GM19351 (cell line): Measurements from ENCODE around the gene WWC1.

Experiments used
- ATAC-seq: cut with Tn5 transposase; IDR thresholded peaks from one replicate; pipeline ENCODE4 v1.9.1; 2021; ENCODE audit warnings: mild to moderate bottlenecking, moderate library complexity; ENCODE audit not compliant: unreplicated experiment

The WWC1 gene

DNA sequence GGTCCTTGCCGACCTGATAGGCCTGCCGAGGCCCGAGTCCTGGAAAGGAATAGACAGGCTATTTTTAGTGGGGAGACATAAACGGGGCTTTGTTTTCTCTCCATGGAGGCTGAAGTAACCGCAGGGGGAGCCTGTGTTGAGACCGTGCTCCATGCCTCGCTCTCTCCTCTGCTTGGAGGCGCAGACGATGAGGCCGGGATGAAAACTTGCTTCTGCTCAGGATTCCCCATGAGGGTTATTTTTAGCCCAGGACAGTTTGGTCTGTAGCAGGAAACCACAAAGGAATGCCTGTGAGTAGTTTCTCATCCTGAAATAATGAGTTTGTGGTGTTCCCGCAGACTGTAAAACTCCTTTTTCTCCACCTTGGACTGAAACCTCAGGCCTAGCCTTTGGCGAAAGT, 112.9 kb downstream of the WWC1 start:
- no peak for ATAC-seq

DNA sequence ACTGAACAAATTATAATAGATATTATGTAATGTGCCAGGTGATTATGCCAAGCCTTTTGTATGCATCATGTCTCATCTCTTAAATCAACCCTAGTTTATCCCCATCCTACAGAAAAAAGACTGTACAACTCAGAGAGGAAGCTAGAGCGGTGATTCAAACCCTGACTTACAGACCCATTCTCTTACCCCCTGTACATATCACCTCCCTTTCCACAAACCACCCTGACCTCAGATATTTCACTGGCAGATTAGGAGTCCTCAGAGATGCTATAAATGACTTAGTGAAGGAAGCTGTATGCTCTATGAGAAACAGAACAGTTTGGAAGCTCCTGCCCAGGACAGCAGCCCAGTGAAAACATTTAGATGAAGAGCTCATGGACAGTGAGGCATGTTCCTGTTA, 115.8 kb downstream of the WWC1 start:
- no peak for ATAC-seq

DNA sequence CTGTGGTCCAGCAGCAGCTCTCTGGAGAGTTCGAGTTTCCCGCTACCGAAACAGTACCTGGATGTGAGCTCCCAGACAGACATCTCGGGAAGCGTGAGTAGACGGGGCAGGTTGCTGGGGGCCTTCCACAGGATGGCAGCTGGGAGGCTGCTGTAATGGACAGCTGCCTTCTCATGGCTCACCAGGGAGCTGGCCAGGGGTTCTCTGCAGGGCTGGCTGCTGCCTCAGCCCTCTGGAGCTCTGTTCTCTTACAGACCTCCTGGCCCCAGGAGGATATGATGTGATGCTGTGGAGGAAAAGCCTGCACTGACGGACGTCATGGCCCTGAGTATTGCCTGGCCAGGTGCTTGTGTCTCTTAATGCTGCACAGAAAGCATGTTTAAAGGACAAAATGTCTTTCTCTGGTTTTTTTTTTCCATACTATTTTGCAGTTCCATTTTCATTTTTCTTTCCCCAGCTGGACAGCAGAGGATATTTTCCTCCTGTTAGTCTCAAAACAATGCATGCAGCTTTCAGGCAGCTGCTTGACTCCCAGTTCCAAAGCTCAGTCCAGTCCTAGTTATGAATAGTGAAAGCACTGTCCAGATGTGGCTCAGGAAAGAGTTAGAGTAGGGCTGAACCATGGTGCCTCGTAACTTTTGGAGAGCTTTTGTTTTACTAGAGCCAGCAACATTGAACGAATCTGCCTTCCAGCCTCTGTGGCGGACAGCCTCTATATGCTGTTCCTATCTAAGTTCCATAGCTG, 117.3 kb downstream of the WWC1 start:
- ATAC-seq = no peak

DNA sequence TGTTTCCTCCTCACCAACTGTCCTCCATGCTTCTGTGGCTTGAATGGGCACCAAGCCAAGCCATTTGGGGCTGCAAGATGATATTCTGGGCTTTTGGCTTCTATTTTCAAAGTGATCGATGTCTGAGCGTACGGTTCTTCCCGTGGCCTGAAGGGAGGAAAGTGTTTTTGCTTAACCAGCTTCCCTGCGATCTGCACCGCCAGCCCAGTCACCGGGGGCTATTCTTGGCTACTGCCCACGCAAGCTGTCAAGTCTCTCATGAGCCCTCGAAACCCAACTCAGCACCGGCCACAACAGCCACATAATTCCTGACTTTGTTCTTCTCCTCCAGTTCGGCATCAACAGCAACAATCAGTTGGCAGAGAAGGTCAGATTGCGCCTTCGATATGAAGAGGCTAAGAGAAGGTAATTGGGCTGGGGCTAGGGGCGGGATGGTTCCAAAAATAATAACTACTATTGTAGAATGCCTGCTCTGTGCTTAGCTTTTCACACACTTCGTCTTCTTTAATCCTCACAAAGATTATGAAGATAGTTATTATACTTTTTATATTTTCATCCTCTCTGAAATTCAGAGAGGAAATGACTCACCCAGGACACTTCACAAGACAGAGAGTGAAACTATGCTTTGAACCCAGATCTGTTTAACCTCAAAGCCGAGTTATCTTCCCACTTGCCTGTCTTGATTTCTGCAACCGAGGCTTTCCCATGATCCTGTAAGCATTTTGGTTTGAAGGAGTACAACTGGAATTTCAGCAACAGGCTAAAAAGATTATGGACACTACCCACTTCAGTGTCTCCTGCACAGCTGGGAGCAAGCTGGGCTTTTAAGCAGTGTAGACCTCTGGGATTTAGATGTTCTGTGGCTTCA, 118.4 kb downstream of the WWC1 start:
- ATAC-seq = peak; percentile 81

DNA sequence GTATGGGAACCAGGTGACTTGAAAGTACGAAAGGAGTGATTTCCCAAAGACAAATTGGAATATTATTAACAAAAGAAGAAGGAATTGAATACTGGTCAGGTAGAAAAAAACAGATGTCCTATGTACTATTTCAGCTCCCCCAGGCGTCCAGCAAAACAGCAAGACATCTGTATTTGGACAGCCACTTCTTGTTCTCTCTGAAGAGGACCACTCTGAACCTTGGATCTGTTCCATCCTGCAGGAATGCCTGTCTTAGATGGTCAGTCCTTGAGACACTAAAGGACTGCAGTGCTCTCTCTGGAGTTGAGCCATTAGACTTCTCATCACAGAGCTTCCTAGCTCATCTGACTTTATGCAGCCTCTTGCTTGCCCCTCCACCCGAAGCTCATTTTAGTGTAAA, 120.4 kb downstream of the WWC1 start:
- no peak for ATAC-seq

DNA sequence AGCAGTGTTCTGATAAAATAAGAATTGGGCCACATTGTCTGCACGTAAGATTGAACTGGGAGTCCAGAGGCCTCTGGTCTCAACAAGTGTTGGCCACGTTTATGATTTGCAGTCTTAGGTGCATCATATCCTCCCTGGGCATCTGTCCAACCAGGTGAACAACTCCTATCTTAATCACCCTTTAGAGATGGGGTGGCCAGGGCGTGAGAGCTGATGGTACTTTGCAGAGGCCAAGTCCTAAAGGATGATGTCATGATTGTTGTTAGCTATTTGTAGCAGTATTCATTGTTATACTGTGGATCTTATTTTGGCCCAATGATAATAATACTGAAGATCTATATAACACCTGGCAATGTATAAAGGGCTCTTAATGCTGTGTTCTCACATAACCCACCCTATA, 121.6 kb downstream of the WWC1 start:
- no peak for ATAC-seq

DNA sequence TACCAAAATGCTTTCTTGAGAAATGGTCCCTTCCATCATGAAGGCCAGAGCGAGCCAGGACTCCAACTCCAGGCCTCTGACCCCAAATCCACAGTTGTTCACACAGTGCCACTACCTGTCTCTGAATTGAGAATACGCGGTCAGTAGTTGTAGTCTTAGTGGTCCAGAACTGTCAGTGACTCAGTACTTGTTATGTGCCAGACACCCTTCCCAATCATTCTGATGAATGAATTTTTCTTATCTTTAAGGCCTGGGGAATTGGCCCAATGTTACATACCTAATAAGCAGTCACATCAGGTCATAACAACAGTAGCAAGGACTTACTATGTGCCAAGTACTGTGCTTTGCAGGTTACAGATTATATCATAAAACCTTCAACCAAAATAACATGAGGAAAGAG, 122.2 kb downstream of the WWC1 start:
- ATAC-seq = no peak

DNA sequence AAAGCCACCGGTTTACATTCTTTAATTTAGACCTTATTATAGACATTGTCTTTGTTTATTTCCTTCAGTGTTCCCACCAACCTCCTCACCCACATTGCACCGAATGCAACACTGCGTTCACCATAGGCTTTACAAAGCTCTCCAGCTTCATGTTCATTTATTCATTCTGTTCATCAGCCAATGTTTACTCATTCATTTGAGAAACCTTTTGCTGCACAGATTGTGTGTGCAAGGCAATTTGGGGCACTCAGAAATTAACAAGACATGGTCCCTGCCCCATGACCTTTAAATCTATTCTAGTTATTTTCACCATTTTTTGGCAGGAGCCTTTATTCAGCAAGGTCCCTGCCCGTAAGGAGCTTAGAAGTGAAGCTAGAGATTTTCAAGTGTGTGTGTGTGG, 124.0 kb downstream of the WWC1 start:
- ATAC-seq = no peak

DNA sequence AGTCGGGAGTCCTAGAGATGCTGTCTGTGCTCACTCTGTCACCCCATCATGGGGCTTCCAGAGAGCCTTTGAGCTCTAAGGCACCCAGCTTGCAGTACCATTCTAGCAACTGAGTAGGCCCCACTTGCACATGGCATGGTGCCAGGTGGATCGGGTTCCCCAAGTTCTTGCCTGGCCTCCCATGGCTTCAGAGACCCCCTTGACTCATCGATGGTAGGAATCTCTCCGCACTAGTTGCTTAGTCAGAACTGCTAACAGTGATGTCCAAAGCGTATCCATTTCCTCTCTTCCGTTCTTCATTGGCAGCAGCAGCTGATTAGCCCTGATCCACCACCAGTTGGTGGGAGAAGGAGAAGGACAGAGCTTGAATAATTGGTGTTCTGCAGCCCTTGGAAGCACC, 124.5 kb downstream of the WWC1 start:
- ATAC-seq = no peak

DNA sequence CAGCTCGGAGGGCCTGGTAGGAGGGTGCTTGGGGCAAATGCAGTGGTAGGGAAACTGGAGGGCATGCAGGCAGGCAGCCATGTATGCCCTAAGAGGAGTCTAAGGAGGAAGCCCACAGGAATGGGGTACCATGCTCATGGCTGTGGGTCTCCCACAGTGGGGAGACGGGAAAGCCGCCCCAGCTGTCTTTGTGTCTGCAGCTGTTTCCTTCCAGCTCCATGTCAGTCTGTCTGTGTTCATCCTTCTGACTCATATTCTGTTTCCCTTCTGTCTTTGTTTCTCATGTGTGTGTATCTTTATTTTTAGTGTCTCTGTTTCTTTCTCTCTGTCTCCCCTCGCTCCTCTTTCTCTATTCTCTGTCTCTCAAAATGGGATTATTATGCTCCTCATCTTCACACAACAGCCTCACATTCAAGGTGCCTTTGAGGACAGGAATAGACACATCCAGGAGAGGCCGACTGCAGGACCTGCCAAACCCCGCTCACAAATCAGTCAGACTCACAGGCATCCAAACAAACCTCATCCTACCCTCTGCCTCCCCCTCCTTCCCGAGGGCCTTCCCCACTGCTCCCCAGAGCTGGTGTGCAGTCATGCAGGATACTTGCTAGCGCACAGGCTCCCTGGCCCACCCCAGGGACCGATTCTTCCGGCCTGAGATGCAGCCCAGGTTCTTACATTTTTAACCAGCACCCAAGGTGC, 126.4 kb downstream of the WWC1 start:
- no peak for ATAC-seq

DNA sequence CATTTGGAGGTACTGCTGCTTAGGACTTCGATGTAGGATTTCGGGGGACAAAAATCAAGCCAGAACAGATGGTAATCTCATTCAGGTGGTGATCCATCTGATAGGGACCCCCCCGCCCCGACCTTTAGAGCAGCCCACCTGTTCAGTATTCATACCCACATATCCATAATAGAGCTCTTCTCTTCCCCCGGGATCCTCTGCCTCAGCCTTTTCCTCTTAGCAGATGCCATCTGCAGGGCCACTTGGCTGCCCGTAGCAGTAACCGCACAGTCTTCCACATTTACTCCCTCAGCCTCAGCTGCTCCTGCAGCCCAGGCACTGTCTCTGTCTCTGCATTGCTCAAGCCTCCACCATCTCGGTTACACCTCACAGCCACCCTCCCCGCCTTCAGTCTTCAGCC, 129.0 kb downstream of the WWC1 start:
- no peak for ATAC-seq

DNA sequence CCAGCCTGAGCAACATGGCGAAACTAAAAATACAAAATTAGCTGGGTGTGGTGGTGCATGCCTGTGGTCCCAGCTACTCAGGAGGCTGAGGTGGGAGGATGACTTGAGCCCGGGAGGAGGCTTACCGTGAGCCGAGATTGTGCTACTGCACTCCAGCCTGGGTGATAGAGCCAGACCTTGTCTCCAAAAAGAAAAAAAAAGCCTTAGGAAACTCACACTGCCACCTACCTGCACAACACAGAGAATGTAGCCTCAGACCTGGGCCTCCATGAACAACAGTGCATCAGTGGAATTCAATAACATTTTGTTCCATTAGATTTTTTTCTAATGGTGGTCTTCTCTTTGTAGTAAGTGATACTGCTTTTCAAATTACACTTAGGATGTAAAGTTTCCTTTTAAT, 131.0 kb downstream of the WWC1 start:
- ATAC-seq = no peak

DNA sequence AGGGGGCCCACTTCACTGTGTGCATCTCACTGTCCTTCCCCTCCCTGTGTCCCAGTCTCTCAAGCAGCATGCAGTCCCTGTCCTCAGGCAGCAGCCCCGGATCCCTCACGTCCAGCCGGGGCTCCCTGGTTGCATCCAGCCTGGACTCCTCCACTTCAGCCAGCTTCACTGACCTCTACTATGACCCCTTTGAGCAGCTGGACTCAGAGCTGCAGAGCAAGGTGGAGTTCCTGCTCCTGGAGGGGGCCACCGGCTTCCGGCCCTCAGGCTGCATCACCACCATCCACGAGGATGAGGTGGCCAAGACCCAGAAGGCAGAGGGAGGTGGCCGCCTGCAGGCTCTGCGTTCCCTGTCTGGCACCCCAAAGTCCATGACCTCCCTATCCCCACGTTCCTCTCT, 132.0 kb downstream of the WWC1 start:
- ATAC-seq = no peak

DNA sequence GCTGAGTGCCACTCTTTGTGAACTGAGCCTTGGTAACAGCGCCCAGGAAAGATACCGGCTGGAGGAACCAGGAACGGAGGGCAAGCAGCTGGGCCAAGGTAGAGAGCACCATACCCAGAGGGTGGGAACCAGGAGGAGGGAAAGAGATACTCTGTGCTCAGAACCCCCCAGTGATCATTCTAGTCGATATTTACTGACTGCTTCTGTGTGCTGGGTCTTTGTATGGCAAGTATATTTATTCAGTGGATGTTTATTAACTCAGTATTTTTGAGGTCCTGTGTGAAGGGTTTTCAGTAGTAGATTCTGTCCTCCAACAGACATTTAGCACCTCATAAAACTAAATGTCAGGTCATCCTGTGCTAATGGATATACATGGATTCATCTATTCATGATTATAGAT, 132.5 kb downstream of the WWC1 start:
- ATAC-seq = no peak

DNA sequence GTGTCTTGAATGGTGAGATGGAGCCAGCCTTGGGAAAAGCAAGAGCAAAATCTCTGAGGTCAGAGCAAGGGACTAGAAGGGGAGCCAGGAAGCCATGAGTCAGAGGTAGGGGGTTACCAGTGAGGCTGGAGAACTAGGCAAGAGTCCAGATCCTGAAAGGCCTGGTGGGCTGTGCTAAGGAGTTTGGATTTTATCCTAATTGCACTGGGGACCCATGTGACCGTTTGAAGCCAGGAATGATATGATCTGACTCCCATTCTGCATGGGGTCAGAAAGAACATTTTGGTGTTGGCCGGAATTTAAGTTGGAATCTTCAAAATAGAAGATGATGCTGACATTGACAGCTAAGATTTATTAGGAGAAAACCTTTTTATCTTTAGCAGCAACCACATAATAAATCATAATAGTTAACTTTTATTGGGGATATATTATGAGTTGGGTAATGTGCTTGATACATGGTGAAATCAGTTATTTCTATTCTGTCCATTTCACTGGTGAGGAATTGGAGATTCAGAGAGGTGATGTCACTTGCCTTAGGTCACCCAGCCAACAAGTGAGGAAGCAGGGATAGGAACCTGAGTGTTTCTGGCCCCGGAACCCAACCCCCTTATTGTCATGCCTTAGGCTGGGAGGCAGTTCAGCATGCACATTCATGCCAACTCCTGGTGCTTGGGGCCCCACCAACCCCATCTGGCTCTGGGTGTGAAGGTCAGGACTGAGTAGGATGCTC, 133.3 kb downstream of the WWC1 start:
- no peak for ATAC-seq

DNA sequence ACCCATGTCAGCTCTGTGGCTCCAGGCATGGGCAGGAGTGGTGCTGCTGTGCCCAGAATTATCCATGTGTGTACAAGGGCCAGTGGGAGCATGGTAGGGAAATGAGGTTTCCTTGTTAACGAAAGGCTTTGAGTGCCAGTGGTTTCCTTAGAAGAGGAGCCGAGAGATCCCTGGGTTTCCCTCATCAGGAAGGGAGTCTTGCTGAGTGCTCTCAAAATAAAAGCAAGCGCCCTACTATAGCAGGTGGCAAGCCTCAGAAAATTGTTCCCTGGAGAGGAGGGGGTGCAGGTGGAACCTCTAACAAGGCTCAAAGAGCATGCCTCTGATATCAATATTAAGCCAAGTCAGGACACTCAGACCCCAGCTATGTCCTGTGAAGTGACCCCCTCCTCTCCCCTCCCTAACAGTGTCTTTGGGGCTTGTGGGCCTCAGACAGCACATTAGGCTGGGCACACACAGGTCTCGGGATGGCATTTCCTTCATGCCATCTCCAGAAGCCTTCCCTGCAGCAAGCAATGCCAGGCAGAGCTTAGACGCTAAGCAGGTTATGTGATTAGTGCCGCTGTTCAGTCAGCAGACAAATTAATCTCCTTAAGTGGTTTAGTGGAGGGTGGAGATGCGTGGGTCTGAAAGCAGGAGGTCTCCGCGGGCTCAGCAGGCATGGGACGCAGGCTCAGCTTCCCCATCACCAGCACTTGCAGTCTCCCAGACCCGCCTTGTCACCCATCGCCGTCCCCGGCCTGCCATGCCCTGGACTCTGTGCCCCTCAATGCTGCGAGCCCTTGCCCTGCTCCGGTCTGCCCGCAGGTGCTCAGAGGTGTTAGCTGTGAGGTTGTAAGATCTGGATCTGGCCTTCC, 134.8 kb downstream of the WWC1 start:
- no peak for ATAC-seq

DNA sequence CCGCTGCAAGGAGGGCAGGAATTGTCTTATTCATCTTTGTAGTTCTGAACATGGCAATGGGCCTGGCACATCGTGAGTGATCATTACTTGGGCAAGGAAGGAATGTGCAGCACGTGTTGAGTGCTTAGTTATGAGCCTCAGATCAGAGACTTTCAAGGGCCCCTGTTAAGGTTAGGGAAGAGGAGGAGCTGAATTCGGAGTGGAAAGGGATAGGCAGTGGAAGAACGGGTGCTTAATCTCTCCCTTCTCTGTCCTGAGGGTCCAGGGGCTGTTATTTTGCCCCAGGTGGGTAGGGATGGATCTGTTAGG, 135.4 kb downstream of the WWC1 start:
- ATAC-seq = no peak

DNA sequence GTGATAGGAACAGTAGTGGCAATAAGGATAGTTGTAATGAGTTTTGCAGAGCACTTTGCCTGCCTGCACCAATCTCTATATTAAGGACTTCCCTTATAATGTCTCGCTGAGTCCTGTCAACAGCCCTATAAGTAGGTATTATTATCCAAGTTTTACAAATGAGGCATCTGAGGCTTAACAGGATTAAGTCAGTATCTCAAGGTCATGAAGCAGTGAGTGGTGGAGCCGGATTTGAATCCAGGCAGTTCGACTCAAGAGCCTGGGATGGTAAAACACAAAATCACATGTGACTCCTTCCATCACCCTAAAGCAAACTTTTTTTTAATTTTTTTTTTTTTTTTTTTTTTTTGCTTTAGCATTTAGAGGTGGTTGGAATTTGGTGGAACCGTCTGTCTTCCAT, 135.8 kb downstream of the WWC1 start:
- no peak for ATAC-seq

DNA sequence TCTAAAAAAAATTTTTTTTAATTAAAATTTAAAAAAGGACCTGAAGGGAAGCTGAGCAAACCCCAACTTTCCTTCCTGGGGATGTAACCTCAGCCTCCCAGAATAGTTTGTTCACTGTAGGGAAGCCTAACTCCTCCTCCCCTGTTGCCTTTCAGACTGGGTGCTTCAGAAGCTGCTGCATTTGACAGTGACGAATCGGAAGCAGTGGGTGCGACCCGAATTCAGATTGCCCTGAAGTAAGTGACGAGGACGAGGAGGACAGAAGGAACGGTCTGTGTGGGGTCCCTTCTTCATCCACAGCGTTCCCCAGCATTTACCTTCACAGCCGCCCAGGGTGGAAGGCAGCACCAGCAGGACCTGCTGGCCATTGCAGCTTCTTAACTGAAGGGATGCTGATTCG, 137.1 kb downstream of the WWC1 start:
- no peak for ATAC-seq

DNA sequence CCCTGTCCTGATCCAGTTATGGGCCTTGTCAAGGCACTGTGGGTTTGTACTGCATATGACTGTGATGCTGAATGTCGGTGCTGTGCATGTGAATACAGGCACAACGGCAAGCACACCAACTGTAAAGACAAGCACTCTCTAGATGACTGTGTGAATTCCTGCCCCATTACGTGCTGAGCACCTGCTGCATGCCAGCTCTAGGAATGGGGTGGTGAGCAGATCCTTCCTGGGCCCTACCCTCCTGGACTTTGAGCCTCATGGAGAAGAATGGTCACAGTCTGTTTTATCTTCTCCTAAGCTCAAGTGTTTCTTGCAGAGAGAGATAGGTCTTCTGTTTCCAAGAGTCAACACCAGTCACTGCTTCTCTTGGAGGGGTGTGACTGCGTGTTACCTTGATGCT, 138.9 kb downstream of the WWC1 start:
- ATAC-seq = no peak
